ENCODE results near the gene ARMC2.
A peak's percentile ranks its signal among the peaks of the same experiment; 100 is the strongest.

The ARMC2 gene

GRCh38 chr6:108838101-108838717 is 10.0 kb upstream of the ARMC2 start:
- no peak overlapping the region for H3K9ac ChIP-seq (ENCODE audit: insufficient read length)
- no peaks in the 10 kb centered on the region for H3K36me3 ChIP-seq (ENCODE audit: insufficient read depth, low read length)
- TF ChIP-seq FOXP2 (optimal IDR thresholded peaks at IDR 0.05; ENCODE audit: control extremely low read depth, extremely low read length, insufficient read depth) (no peak), POLR2AphosphoS5 (IDR thresholded peaks at IDR 0.05; ENCODE audit: borderline replicate concordance, low read depth, low read length) (no peak), EZH2 (IDR thresholded peaks at IDR 0.05) (no peak)
- no peak overlapping the region for H3K4me3 ChIP-seq
- DNase-seq (ENCODE audit: low read depth, low spot score) = no peak
- no peaks in the 10 kb centered on the region for H3K9me3 ChIP-seq (ENCODE audit: low read depth, low read length)
- H3K27ac ChIP-seq = peak overlapping the region; percentile 89

GRCh38 chr6:108839083-108839642 is 9.1 kb upstream of the ARMC2 start:
- Histone ChIP-seq H3K4me3 (no peak overlapping the region), H3K9me3 (ENCODE audit: low read depth, low read length) (no peaks in the 10 kb centered on the region), H3K36me3 (ENCODE audit: insufficient read depth, low read length) (no peaks in the 10 kb centered on the region), H3K27ac (peak overlapping the region; percentile 44; the same call in 1 of the 2 replicates), H3K9ac (ENCODE audit: insufficient read length) (no peak overlapping the region)
- TF ChIP-seq POLR2AphosphoS5 (IDR thresholded peaks at IDR 0.05; ENCODE audit: borderline replicate concordance, low read depth, low read length) (no peak), EZH2 (IDR thresholded peaks at IDR 0.05) (no peak), FOXP2 (optimal IDR thresholded peaks at IDR 0.05; ENCODE audit: control extremely low read depth, extremely low read length, insufficient read depth) (no peak)
- no peak for DNase-seq (ENCODE audit: low read depth, low spot score)

- Histone ChIP-seq H3K36me3 (ENCODE audit: insufficient read depth, low read length) (no peaks in the 10 kb centered on the region), H3K9ac (ENCODE audit: insufficient read length) (no peak overlapping the region), H3K4me3 (no peak overlapping the region), H3K9me3 (ENCODE audit: low read depth, low read length) (no peaks in the 10 kb centered on the region), H3K27ac (no peak overlapping the region)
- TF ChIP-seq POLR2AphosphoS5 (IDR thresholded peaks at IDR 0.05; ENCODE audit: borderline replicate concordance, low read depth, low read length) (no peak), FOXP2 (optimal IDR thresholded peaks at IDR 0.05; ENCODE audit: control extremely low read depth, extremely low read length, insufficient read depth) (no peak), EZH2 (IDR thresholded peaks at IDR 0.05) (no peak)
- no peak for DNase-seq (ENCODE audit: low read depth, low spot score)
Measured at GRCh38 chr6:108840919-108841318, 7.3 kb upstream of the ARMC2 start.

GRCh38 chr6:108841377-108841855 is 6.8 kb upstream of the ARMC2 start:
- no peak overlapping the region for H3K9ac ChIP-seq (ENCODE audit: insufficient read length)
- H3K9me3 ChIP-seq (ENCODE audit: low read depth, low read length) = no peaks in the 10 kb centered on the region
- H3K36me3 ChIP-seq (ENCODE audit: insufficient read depth, low read length) = no peaks in the 10 kb centered on the region
- DNase-seq (ENCODE audit: low read depth, low spot score) = no peak
- H3K4me3 ChIP-seq = no peak overlapping the region
- no peak overlapping the region for H3K27ac ChIP-seq
- TF ChIP-seq POLR2AphosphoS5 (IDR thresholded peaks at IDR 0.05; ENCODE audit: borderline replicate concordance, low read depth, low read length) (no peak), FOXP2 (optimal IDR thresholded peaks at IDR 0.05; ENCODE audit: control extremely low read depth, extremely low read length, insufficient read depth) (no peak), EZH2 (IDR thresholded peaks at IDR 0.05) (no peak)

GRCh38 chr6:108844135-108844534 is 4.1 kb upstream of the ARMC2 start:
- TF ChIP-seq EZH2 (IDR thresholded peaks at IDR 0.05) (no peak), POLR2AphosphoS5 (IDR thresholded peaks at IDR 0.05; ENCODE audit: borderline replicate concordance, low read depth, low read length) (no peak), FOXP2 (optimal IDR thresholded peaks at IDR 0.05; ENCODE audit: control extremely low read depth, extremely low read length, insufficient read depth) (no peak)
- no peak for DNase-seq (ENCODE audit: low read depth, low spot score)
- no peak overlapping the region for H3K9ac ChIP-seq (ENCODE audit: insufficient read length)
- no peaks in the 10 kb centered on the region for H3K9me3 ChIP-seq (ENCODE audit: low read depth, low read length)
- H3K4me3 ChIP-seq = no peak overlapping the region
- no peak overlapping the region for H3K27ac ChIP-seq
- no peaks in the 10 kb centered on the region for H3K36me3 ChIP-seq (ENCODE audit: insufficient read depth, low read length)

GRCh38 chr6:108845145-108845544 is 3.1 kb upstream of the ARMC2 start:
- no peak overlapping the region for H3K9ac ChIP-seq (ENCODE audit: insufficient read length)
- TF ChIP-seq EZH2 (IDR thresholded peaks at IDR 0.05) = no peak
- no peak for TF ChIP-seq FOXP2 (optimal IDR thresholded peaks at IDR 0.05; ENCODE audit: control extremely low read depth, extremely low read length, insufficient read depth)
- no peak for TF ChIP-seq POLR2AphosphoS5 (IDR thresholded peaks at IDR 0.05; ENCODE audit: borderline replicate concordance, low read depth, low read length)
- no peaks in the 10 kb centered on the region for H3K36me3 ChIP-seq (ENCODE audit: insufficient read depth, low read length)
- DNase-seq (ENCODE audit: low read depth, low spot score) = no peak
- no peak overlapping the region for H3K4me3 ChIP-seq
- H3K9me3 ChIP-seq (ENCODE audit: low read depth, low read length) = no peaks in the 10 kb centered on the region
- H3K27ac ChIP-seq = no peak overlapping the region

GRCh38 chr6:108846101-108846500 is 2.1 kb upstream of the ARMC2 start:
- Histone ChIP-seq H3K4me3 (no peak overlapping the region), H3K36me3 (ENCODE audit: insufficient read depth, low read length) (no peaks in the 10 kb centered on the region), H3K9ac (ENCODE audit: insufficient read length) (no peak overlapping the region), H3K27ac (no peak overlapping the region), H3K9me3 (ENCODE audit: low read depth, low read length) (no peaks in the 10 kb centered on the region)
- TF ChIP-seq EZH2 (IDR thresholded peaks at IDR 0.05) = no peak
- TF ChIP-seq FOXP2 (optimal IDR thresholded peaks at IDR 0.05; ENCODE audit: control extremely low read depth, extremely low read length, insufficient read depth) = no peak
- no peak for TF ChIP-seq POLR2AphosphoS5 (IDR thresholded peaks at IDR 0.05; ENCODE audit: borderline replicate concordance, low read depth, low read length)
- DNase-seq (ENCODE audit: low read depth, low spot score) = no peak

GRCh38 chr6:108846628-108847027 is 1.6 kb upstream of the ARMC2 start:
- Histone ChIP-seq H3K27ac (no peak overlapping the region), H3K36me3 (ENCODE audit: insufficient read depth, low read length) (no peaks in the 10 kb centered on the region), H3K9ac (ENCODE audit: insufficient read length) (no peak overlapping the region), H3K4me3 (no peak overlapping the region), H3K9me3 (ENCODE audit: low read depth, low read length) (no peaks in the 10 kb centered on the region)
- DNase-seq (ENCODE audit: low read depth, low spot score) = no peak
- no peak for TF ChIP-seq EZH2 (IDR thresholded peaks at IDR 0.05)
- TF ChIP-seq POLR2AphosphoS5 (IDR thresholded peaks at IDR 0.05; ENCODE audit: borderline replicate concordance, low read depth, low read length) = no peak
- TF ChIP-seq FOXP2 (optimal IDR thresholded peaks at IDR 0.05; ENCODE audit: control extremely low read depth, extremely low read length, insufficient read depth) = no peak
